ENCODE measurements around the gene MRPS18B. TPM values are rescaled to one million over a fixed set of nuclear protein-coding genes. Genes with fewer than 3 reads are reported as not detected.
A peak's percentile ranks its signal among the peaks of the same experiment; 100 is the strongest.

The MRPS18B gene
- total RNA-seq, 4 donors from 2014 or later, result 35.3 to 59.8 (median 42.5) TPM

DNA sequence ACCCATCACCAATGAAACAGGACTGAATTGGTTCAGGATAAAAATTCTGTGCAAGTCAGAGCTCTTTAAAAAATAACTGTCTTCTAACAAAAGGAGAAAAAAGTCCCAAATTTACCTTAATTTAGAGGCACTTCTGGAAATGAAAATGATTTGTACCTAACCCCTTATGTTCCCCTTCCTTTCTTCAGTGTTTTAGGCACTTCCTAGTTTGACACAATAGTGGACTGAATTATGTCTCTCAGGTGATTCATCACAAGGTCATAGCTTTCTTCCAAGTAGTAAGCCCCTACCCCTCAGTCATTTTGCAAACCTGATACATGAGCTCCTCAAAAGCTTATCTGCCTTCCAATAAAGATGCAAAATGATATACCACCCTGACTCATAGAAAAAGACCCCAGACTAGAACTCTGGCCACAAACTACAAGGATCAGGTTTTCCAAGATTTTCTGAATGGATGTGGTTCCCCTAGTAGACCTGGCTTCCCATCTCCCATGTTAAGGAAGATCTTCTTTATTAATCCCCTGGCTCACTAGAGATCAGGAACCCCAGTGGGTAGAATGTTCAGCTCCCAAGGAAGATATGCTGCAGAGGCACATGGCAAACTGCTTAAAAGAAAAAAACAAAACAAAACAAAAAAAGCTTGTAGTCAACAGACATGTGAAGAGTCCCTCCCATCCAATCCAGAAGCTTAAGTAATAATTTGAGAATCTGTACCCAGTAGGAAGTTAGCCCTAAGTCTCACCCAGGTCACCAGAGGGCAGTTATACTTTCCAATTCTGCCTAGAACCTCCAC lies 4.2 kb upstream of the MRPS18B start:
- Histone ChIP-seq H3K36me3 (peaks cover 0 to 28% (median 2%) of the 10 kb centered on the region in 3 donors), H3K4me1 (peaks cover 0 to 35% (median 6%) of the 10 kb centered on the region in 4 donors), H3K9me3 (no peaks in the 10 kb centered on the region), H3K4me3 (peak overlapping the region in 1 of 4 donors; percentile 86), H3K27me3 (no peaks in the 10 kb centered on the region), H3K27ac (peak overlapping the region in 3 of 4 donors; percentile 23 to 97 (median 87))
- no peak for DNase-seq
- TF ChIP-seq, protein P1, sequence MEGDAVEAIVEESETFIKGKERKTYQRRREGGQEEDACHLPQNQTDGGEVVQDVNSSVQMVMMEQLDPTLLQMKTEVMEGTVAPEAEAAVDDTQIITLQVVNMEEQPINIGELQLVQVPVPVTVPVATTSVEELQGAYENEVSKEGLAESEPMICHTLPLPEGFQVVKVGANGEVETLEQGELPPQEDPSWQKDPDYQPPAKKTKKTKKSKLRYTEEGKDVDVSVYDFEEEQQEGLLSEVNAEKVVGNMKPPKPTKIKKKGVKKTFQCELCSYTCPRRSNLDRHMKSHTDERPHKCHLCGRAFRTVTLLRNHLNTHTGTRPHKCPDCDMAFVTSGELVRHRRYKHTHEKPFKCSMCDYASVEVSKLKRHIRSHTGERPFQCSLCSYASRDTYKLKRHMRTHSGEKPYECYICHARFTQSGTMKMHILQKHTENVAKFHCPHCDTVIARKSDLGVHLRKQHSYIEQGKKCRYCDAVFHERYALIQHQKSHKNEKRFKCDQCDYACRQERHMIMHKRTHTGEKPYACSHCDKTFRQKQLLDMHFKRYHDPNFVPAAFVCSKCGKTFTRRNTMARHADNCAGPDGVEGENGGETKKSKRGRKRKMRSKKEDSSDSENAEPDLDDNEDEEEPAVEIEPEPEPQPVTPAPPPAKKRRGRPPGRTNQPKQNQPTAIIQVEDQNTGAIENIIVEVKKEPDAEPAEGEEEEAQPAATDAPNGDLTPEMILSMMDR (IDR thresholded peaks at IDR 0.05), result no peak
- TF ChIP-seq POLR2A (IDR thresholded peaks at IDR 0.05), result no peak

DNA sequence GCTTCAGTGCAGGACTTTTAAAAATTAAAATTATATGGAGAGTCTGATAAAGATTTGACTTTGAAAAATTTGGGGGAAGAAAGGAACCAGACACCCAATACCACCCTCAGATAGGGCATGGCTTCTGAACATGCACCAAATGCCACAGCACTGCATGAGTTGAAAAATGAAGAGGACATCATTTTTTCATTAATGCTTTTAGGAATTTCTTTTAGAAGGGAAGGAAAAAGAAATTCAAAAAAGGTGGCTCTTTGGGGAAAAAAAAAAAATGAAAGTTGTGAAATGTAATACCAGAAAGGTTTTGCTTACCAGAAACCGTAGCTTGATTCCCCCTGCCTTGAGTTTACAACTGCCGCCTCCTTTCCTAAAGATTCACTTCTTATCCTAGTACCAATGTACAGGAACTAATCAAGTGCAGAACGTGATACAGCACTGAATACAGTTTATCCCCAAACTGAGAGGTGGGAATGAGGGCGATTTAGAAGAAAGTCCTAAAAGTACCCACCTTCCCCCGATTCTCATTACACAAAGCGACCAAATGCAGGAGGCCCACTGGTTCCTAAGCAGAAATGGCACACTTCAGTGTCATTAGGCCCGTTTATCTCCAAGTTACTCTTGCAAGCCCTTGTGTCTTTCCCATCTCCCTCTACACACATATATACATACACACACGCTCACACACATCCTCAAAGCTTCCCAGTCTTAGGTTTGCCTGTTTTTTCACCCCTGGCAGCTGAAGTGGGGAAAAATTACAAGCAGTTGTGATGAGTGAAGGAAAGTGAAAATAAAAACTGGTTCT lies 3.4 kb upstream of the MRPS18B start:
- peaks cover 0 to 20% (median 0%) of the 10 kb centered on the region in 3 donors for H3K36me3 ChIP-seq
- H3K27ac ChIP-seq, result peak overlapping the region; percentile 87 to 97 (median 92)
- TF ChIP-seq POLR2A (IDR thresholded peaks at IDR 0.05), result peak in 1 of 2 donors; percentile 30
- TF ChIP-seq, protein P1 (IDR thresholded peaks at IDR 0.05), result no peak
- peaks cover 0 to 41% (median 9%) of the 10 kb centered on the region in 4 donors for H3K4me1 ChIP-seq
- no peak for DNase-seq
- peak overlapping the region in 3 of 4 donors; percentile 70 to 86 (median 76) for H3K4me3 ChIP-seq
- H3K27me3 ChIP-seq, result no peaks in the 10 kb centered on the region
- no peaks in the 10 kb centered on the region for H3K9me3 ChIP-seq

DNA sequence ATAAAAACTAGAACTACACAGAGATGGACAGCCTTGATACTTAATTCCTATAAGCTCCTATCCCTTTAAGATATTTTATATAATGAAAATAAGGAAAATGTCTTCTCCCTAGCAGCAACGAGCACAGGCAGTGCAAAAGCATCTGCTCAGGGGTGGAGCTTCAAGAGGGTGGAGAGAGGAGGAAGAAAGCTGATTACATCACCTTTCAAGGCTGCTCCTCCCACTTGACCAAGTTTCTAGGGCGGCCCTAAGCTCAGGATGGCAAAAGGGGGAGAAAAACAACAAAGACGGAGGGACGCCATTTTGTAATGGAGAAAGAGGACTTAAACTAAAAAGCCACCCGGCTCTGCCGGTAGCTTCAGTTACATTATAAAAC lies 2.8 kb upstream of the MRPS18B start:
- peaks cover 0 to 41% (median 9%) of the 10 kb centered on the region in 4 donors for H3K4me1 ChIP-seq
- peaks cover 0 to 19% (median 0%) of the 10 kb centered on the region in 3 donors for H3K36me3 ChIP-seq
- no peaks in the 10 kb centered on the region for H3K9me3 ChIP-seq
- DNase-seq, result peak; percentile 64 to 95 (median 84)
- no peaks in the 10 kb centered on the region for H3K27me3 ChIP-seq
- peak overlapping the region; percentile 87 to 97 (median 92) for H3K27ac ChIP-seq
- peak overlapping the region; percentile 70 to 86 (median 76) for H3K4me3 ChIP-seq
- TF ChIP-seq POLR2A (IDR thresholded peaks at IDR 0.05), result peak; percentile 29 to 95
- TF ChIP-seq, protein P1 (IDR thresholded peaks at IDR 0.05), result no peak

DNA sequence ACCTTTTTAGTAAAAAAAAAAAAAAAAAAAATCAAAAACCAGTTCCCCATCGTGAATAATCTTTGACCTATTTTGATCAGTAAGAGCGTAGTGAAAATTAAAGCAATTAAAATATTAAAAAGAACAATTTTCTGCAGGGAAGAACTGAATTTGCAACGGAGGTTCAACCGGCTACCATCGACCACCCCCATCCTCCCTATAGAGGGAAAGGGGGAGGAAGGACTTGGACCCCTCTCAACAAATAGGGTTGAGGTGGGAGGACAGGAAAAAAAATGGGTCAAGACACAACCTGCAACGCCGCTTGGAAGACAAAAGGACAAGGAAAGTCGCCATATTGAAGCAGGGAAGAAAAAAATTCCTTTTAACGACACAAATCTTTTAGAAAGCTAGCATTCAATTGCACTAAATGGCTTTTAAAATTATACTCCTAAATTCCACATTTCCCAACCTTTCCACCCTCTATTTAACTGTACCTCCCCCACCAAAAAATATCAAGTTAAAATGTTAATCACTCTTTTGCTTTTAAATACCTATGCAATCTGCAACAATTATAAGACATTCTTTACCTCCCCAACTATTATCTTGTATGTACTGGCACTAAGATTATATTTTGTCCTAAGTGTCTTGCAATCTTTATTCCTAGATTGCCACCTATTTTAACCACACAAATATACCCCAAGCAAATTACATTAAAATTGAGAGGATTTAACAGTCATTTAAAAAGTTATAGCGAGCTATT lies 2.3 kb upstream of the MRPS18B start:
- H3K27ac ChIP-seq, result peak overlapping the region; percentile 87 to 97 (median 92)
- peaks cover 0 to 37% (median 9%) of the 10 kb centered on the region in 4 donors for H3K4me1 ChIP-seq
- H3K9me3 ChIP-seq, result no peaks in the 10 kb centered on the region
- H3K4me3 ChIP-seq, result peak overlapping the region; percentile 70 to 86 (median 76)
- no peak for DNase-seq
- TF ChIP-seq POLR2A (IDR thresholded peaks at IDR 0.05), result peak in 1 of 2 donors; percentile 33
- TF ChIP-seq, protein P1 (IDR thresholded peaks at IDR 0.05), result no peak
- peaks cover 0 to 22% (median 0%) of the 10 kb centered on the region in 3 donors for H3K36me3 ChIP-seq
- H3K27me3 ChIP-seq, result no peaks in the 10 kb centered on the region

Data from Peyer's patch (tissue), 4 donors.